ENCODE results near the gene MASP1.

The MASP1 gene

DNA sequence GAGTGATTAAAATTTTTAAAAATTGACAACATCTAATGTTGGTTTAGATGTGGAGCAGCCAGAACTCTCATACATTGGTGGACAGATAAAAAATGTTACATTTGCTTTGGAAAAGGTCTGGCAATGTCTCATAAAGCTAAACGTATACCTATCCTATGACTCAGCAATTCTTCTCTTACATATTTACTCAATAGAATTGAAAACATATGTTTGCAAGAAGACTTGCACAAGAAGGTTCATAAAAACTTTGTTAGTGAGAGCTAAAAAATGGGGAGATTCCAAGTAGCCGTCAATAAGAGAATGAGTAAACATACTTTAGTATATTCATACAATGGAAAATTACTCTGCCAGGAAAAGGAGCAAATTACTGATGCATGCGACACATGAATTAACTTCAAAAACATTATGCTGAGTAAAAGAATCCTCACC is 30.0 kb downstream of the MASP1 start:
- no peak for DNase-seq (ENCODE audit: low read depth)
- H3K4me3 ChIP-seq (ENCODE audit: low read depth, low read length): no peak overlapping the region
- TF ChIP-seq CTCF (IDR thresholded peaks at IDR 0.05; ENCODE audit: insufficient read depth, low read depth, low read length, missing control alignments): no peak

DNA sequence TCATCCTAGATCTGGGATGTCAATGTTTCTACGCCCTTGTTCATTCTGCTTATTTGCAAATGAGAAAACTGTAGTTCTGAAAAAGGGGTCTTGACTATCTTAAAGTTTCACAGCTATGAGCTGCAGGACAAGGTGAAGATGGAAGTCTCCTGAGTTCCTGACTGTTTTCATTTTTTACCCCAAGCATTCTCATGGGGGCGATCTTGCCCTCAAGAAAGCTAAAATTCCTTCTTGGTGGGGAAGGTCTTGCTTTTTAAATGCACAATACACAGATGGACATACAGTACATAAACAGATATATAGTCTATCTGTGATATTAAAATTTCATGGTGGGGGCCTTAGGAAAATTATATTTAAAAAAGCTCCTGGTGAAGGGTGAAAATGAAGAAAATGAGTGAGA is 32.4 kb downstream of the MASP1 start:
- H3K4me3 ChIP-seq (ENCODE audit: low read depth, low read length): no peak overlapping the region
- no peak for DNase-seq (ENCODE audit: low read depth)
- TF ChIP-seq CTCF (IDR thresholded peaks at IDR 0.05; ENCODE audit: insufficient read depth, low read depth, low read length, missing control alignments): no peak

DNA sequence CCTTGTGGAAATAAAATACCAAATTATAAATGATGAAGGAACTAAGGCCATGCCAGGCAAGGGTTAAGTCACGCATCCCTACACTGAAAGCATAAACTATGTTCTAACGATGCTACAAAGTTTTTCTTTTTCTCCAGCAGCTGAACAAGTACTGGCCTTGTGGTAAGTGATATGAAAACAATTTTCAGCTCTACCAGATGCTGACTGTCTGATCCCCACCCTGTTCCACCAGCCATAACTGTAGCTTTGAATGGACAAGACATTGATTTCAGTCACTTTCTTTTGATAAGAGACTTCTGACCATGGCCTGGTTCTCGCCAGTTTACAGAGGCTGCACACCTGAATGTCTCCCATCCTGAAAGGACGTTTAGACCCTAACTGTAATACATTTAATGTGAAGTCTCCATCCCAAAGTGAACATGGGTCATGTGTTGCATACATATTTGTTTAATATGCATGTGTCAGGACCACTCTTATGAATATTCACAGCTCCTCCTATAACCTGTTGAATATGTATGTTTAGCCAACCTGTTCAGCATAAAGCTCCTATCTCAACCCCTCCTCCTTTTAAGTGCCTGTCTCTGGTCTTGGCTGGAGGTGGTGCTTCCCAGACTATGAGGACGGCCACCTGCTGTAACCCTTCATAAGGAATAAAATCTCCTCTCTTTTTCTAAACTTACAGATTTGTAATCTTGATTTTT is 33.4 kb downstream of the MASP1 start:
- no peak overlapping the region for H3K4me3 ChIP-seq (ENCODE audit: low read depth, low read length)
- no peak for TF ChIP-seq CTCF (IDR thresholded peaks at IDR 0.05; ENCODE audit: insufficient read depth, low read depth, low read length, missing control alignments)
- no peak for DNase-seq (ENCODE audit: low read depth)

DNA sequence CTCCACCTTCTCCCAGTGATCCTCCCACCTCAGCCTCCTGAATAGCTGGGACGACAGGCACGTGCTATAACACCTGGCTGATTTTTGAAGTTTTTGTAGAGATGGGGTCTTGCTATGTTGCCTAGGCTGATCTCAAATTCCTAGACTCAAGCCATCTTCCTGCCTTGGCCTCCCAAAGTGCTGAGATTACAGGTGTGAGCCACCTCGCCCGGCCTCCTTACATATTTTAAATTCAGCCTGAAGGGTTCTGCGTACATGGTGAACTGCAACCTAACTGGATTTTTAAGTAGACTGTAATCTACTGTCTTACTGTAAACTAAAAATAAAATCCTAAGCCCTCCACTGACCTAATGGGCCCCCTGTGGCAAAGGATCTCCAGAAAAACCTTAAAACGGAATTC is 34.1 kb downstream of the MASP1 start:
- H3K4me3 ChIP-seq (ENCODE audit: low read depth, low read length): no peak overlapping the region
- no peak for TF ChIP-seq CTCF (IDR thresholded peaks at IDR 0.05; ENCODE audit: insufficient read depth, low read depth, low read length, missing control alignments)
- DNase-seq (ENCODE audit: low read depth): no peak

- no peak overlapping the region for H3K4me3 ChIP-seq (ENCODE audit: low read depth, low read length)
- TF ChIP-seq CTCF (IDR thresholded peaks at IDR 0.05; ENCODE audit: insufficient read depth, low read depth, low read length, missing control alignments): no peak
- DNase-seq (ENCODE audit: low read depth): no peak
These were observed 35.4 kb downstream of the MASP1 start for GRCh38 chr3:187256051-187256616.

DNA sequence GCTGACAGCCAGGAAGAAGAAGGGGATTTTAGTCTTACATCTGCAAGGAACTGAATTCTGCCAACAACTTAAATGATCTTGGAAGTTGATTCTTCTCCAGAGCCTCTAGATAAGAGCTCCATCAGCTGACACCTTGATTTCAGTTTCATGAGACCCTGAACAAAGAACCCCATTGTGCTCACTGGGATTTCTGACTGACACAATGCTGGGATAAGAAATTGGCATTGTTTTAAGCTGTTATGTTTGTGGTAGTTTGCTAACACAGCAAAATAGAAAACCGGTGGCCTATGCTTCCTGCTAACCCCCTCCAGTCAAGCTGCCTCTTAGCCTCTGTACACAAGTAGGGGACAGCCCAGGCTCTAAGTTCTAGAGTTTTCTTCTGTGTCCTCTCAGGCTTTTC is 36.2 kb downstream of the MASP1 start:
- TF ChIP-seq CTCF (IDR thresholded peaks at IDR 0.05; ENCODE audit: insufficient read depth, low read depth, low read length, missing control alignments): no peak
- no peak overlapping the region for H3K4me3 ChIP-seq (ENCODE audit: low read depth, low read length)
- no peak for DNase-seq (ENCODE audit: low read depth)

GRCh38 chr3:187252311-187252710 is 39.2 kb downstream of the MASP1 start:
- no peak for DNase-seq (ENCODE audit: low read depth)
- no peak overlapping the region for H3K4me3 ChIP-seq (ENCODE audit: low read depth, low read length)
- TF ChIP-seq CTCF (IDR thresholded peaks at IDR 0.05; ENCODE audit: insufficient read depth, low read depth, low read length, missing control alignments): no peak

Data from GM12865 (cell line).